IPS-18a (cell line): ENCODE data around the gene INTS7.
"Not testable (repeated sequence)": the region's sequence is repeated elsewhere in the genome, so short reads cannot be mapped to it uniquely, and the experiment has no call there.

Experiments
- H3K27ac ChIP-seq: one replicate; pipeline ENCODE4 v1.5.1; 2013; ENCODE audit warnings: low read length
- H3K27me3 ChIP-seq: one replicate; pipeline ENCODE4 v1.6.1; 2013; ENCODE audit warnings: mild to moderate bottlenecking, low read length; ENCODE audit not compliant: control insufficient read depth, insufficient read depth
- H3K36me3 ChIP-seq: one replicate; pipeline ENCODE4 v1.6.1; 2013; ENCODE audit warnings: low read depth, low read length; ENCODE audit not compliant: control insufficient read depth
- H3K4me1 ChIP-seq: one replicate; pipeline ENCODE4 v1.6.1; 2013; ENCODE audit warnings: low read depth, low read length; ENCODE audit not compliant: control insufficient read depth
- H3K4me3 ChIP-seq: one replicate; pipeline ENCODE4 v1.5.1; 2013; ENCODE audit warnings: low read length
- H3K9ac ChIP-seq: one replicate; pipeline ENCODE4 v1.6.1; 2013; ENCODE audit warnings: mild to moderate bottlenecking, low read length, moderate library complexity
- H3K9me3 ChIP-seq: one replicate; pipeline ENCODE4 v1.6.1; 2013; ENCODE audit warnings: low read depth, low read length; ENCODE audit not compliant: control insufficient read depth

The INTS7 gene

GRCh38 chr1:212030936-212031528, 4.3 kb downstream of the INTS7 start:
- no peak overlapping the region for H3K4me3 ChIP-seq
- H3K9ac ChIP-seq = no peak overlapping the region
- peaks cover 5% of the 10 kb centered on the region for H3K36me3 ChIP-seq
- H3K27ac ChIP-seq = no peak overlapping the region
- peaks cover 5% of the 10 kb centered on the region for H3K4me1 ChIP-seq
- H3K27me3 ChIP-seq = no peaks in the 10 kb centered on the region
- H3K9me3 ChIP-seq = no peaks in the 10 kb centered on the region

GRCh38 chr1:212027727-212028126, 7.6 kb downstream of the INTS7 start:
- H3K27ac ChIP-seq, H3K9ac ChIP-seq, H3K4me3 ChIP-seq, H3K9me3 ChIP-seq, H3K36me3 ChIP-seq, H3K27me3 ChIP-seq, H3K4me1 ChIP-seq: not testable (repeated sequence)

GRCh38 chr1:212024469-212025149, 10.7 kb downstream of the INTS7 start:
- Histone ChIP-seq H3K9ac (no peak overlapping the region), H3K4me1 (peaks cover 5% of the 10 kb centered on the region), H3K9me3 (no peaks in the 10 kb centered on the region), H3K27me3 (no peaks in the 10 kb centered on the region), H3K36me3 (peaks cover 9% of the 10 kb centered on the region), H3K4me3 (no peak overlapping the region), H3K27ac (no peak overlapping the region)

GRCh38 chr1:212022908-212023307, 12.4 kb downstream of the INTS7 start:
- H3K27me3 ChIP-seq, H3K9ac ChIP-seq, H3K9me3 ChIP-seq, H3K4me3 ChIP-seq, H3K4me1 ChIP-seq, H3K36me3 ChIP-seq, H3K27ac ChIP-seq: not testable (repeated sequence)

GRCh38 chr1:212021563-212021962, 13.8 kb downstream of the INTS7 start:
- Histone ChIP-seq H3K36me3 (peaks cover 14% of the 10 kb centered on the region), H3K27ac (no peak overlapping the region), H3K4me1 (no peaks in the 10 kb centered on the region), H3K9me3 (no peaks in the 10 kb centered on the region), H3K4me3 (no peak overlapping the region), H3K9ac (no peak overlapping the region), H3K27me3 (no peaks in the 10 kb centered on the region)

- no peak overlapping the region for H3K9ac ChIP-seq
- peaks cover 20% of the 10 kb centered on the region for H3K36me3 ChIP-seq
- H3K4me1 ChIP-seq = no peaks in the 10 kb centered on the region
Measured at GRCh38 chr1:212020975-212021374, 14.4 kb downstream of the INTS7 start.

GRCh38 chr1:212013672-212014071, 21.7 kb downstream of the INTS7 start:
- H3K4me3 ChIP-seq = no peak overlapping the region
- no peaks in the 10 kb centered on the region for H3K4me1 ChIP-seq
- no peak overlapping the region for H3K9ac ChIP-seq
- H3K27ac ChIP-seq = no peak overlapping the region
- H3K9me3 ChIP-seq = no peaks in the 10 kb centered on the region
- H3K36me3 ChIP-seq = peaks cover 21% of the 10 kb centered on the region
- H3K27me3 ChIP-seq = no peaks in the 10 kb centered on the region

More at GRCh38 chr1:212020975-212021374, 14.4 kb downstream of the INTS7 start:
- Histone ChIP-seq H3K9me3 (no peaks in the 10 kb centered on the region), H3K27me3 (no peaks in the 10 kb centered on the region), H3K4me3 (no peak overlapping the region), H3K27ac (no peak overlapping the region)

GRCh38 chr1:212012034-212012740, 23.2 kb downstream of the INTS7 start:
- Histone ChIP-seq H3K9ac (no peak overlapping the region), H3K27ac (no peak overlapping the region), H3K4me1 (no peaks in the 10 kb centered on the region), H3K4me3 (no peak overlapping the region), H3K36me3 (peaks cover 22% of the 10 kb centered on the region), H3K9me3 (no peaks in the 10 kb centered on the region), H3K27me3 (no peaks in the 10 kb centered on the region)

GRCh38 chr1:212010004-212010403, 25.4 kb downstream of the INTS7 start:
- no peak overlapping the region for H3K27ac ChIP-seq
- H3K36me3 ChIP-seq = peaks cover 22% of the 10 kb centered on the region
- no peak overlapping the region for H3K9ac ChIP-seq
- H3K4me3 ChIP-seq = no peak overlapping the region
- no peaks in the 10 kb centered on the region for H3K9me3 ChIP-seq
- H3K4me1 ChIP-seq = no peaks in the 10 kb centered on the region
- H3K27me3 ChIP-seq = no peaks in the 10 kb centered on the region

- Histone ChIP-seq H3K27ac (no peak overlapping the region), H3K9ac (no peak overlapping the region), H3K27me3 (no peaks in the 10 kb centered on the region), H3K36me3 (peaks cover 25% of the 10 kb centered on the region), H3K9me3 (no peaks in the 10 kb centered on the region), H3K4me3 (no peak overlapping the region), H3K4me1 (no peaks in the 10 kb centered on the region)
Measured at GRCh38 chr1:212009561-212009960, 25.8 kb downstream of the INTS7 start.

- Histone ChIP-seq H3K4me1 (no peaks in the 10 kb centered on the region), H3K4me3 (no peak overlapping the region), H3K27ac (no peak overlapping the region), H3K36me3 (peaks cover 25% of the 10 kb centered on the region), H3K27me3 (no peaks in the 10 kb centered on the region), H3K9ac (no peak overlapping the region), H3K9me3 (no peaks in the 10 kb centered on the region)
Measured at GRCh38 chr1:212007886-212008285, 27.5 kb downstream of the INTS7 start.

GRCh38 chr1:212007178-212007577, 28.2 kb downstream of the INTS7 start:
- H3K36me3 ChIP-seq = peaks cover 25% of the 10 kb centered on the region
- no peak overlapping the region for H3K27ac ChIP-seq
- no peaks in the 10 kb centered on the region for H3K9me3 ChIP-seq
- H3K4me3 ChIP-seq = no peak overlapping the region
- no peaks in the 10 kb centered on the region for H3K27me3 ChIP-seq
- H3K9ac ChIP-seq = no peak overlapping the region
- no peaks in the 10 kb centered on the region for H3K4me1 ChIP-seq
